SH-SY5Y (cell line): ENCODE measurements around the gene PLRG1.

Source experiments
- GATA2 ChIP-seq: IDR thresholded peaks from 2 replicates; pipeline ENCODE4 v1.6.1; 2011; ENCODE audit warnings: mild to moderate bottlenecking, low read depth, low read length
- GATA3 ChIP-seq: IDR thresholded peaks from 2 replicates; pipeline ENCODE4 v1.6.1; 2011; ENCODE audit warnings: low read depth, mild to moderate bottlenecking, low read length, moderate library complexity

Gene PLRG1

GRCh38 chr4:154582723-154583122, 32.5 kb upstream of the PLRG1 start:
- TF ChIP-seq GATA3 (no peak), GATA2 (no peak)

GRCh38 chr4:154579927-154580326, 29.7 kb upstream of the PLRG1 start:
- TF ChIP-seq GATA3 (no peak), GATA2 (no peak)

GRCh38 chr4:154578919-154579318, 28.7 kb upstream of the PLRG1 start:
- TF ChIP-seq GATA2: no peak
- TF ChIP-seq GATA3: no peak

GRCh38 chr4:154577324-154577723, 27.1 kb upstream of the PLRG1 start:
- TF ChIP-seq GATA2 (no peak), GATA3 (no peak)

- TF ChIP-seq GATA2 (no peak), GATA3 (no peak)
Observed at GRCh38 chr4:154574311-154574710, 24.1 kb upstream of the PLRG1 start.

- TF ChIP-seq GATA2: no peak
- no peak for TF ChIP-seq GATA3
Observed at GRCh38 chr4:154573190-154573870, 23.1 kb upstream of the PLRG1 start.

GRCh38 chr4:154569584-154569983, 19.4 kb upstream of the PLRG1 start:
- TF ChIP-seq GATA2: no peak
- no peak for TF ChIP-seq GATA3

- TF ChIP-seq GATA2 (no peak), GATA3 (no peak)
Observed at GRCh38 chr4:154569028-154569427, 18.8 kb upstream of the PLRG1 start.

GRCh38 chr4:154566639-154567204, 16.5 kb upstream of the PLRG1 start:
- TF ChIP-seq GATA2 (no peak), GATA3 (no peak)

GRCh38 chr4:154565704-154566103, 15.5 kb upstream of the PLRG1 start:
- TF ChIP-seq GATA3 (no peak), GATA2 (no peak)

- TF ChIP-seq GATA3 (no peak), GATA2 (no peak)
Observed at GRCh38 chr4:154564311-154564710, 14.1 kb upstream of the PLRG1 start.

- no peak for TF ChIP-seq GATA3
- no peak for TF ChIP-seq GATA2
Observed at GRCh38 chr4:154562697-154563254, 12.6 kb upstream of the PLRG1 start, which contains the start of gene FGB. TSS of gene FGB (plus strand) at chr4:154563011. CDS start at chr4:154563019, 8 bp downstream.

- TF ChIP-seq GATA3 (no peak), GATA2 (no peak)
Observed at GRCh38 chr4:154560824-154561231, 10.6 kb upstream of the PLRG1 start.

- TF ChIP-seq GATA2 (no peak), GATA3 (no peak)
Observed at GRCh38 chr4:154560419-154560801, 10.2 kb upstream of the PLRG1 start.

GRCh38 chr4:154559494-154560418, 9.6 kb upstream of the PLRG1 start:
- TF ChIP-seq GATA2: no peak
- no peak for TF ChIP-seq GATA3
